ENCODE data around the gene TTC39B. TPM values are rescaled to one million over a fixed set of nuclear protein-coding genes. Genes with fewer than 3 reads are reported as not detected.
A peak's percentile ranks its signal among the peaks of the same experiment; 100 is the strongest.

Gene TTC39B
- total RNA-seq, 1 donor from 2014 or later: 8.5 TPM

DNA sequence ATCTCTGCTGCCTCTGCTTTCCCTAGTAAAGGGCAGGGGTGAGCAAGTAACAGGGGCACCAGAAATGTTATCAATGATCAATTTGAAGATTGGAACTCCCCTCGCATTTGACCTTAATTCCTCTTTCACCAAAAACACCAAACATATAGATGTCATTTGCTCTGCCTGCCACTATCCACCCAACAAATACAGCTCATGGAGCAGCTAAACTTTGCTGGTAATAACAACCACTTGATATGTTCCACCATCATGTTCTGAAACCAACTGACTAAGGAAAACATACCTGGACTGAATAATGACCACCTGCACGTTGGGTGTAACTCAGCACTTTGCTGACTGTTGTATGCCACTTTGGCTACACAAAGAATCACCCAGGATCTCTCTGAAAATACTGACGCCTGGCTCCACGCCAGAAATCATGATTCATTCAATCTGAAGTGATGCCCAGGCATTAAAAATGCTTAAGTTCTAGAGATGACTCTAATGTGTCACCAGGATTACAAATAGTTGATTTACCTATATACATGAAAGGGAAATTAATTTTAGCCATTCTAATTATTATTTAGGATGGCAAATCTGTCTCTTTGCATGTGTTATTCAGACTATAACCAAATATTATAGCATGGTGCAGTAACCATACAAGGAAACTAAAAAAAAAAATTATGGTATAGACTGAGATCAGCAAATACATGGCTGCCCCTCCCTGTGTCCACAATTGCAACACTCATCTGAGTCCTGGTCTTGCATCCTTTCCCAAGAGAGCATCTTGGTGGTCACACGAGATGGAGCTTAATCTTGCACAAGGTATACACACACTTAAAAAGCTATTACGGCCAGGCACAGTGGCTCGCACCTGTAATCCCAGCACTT lies 43.1 kb upstream of the TTC39B start:
- TF ChIP-seq, protein P1, sequence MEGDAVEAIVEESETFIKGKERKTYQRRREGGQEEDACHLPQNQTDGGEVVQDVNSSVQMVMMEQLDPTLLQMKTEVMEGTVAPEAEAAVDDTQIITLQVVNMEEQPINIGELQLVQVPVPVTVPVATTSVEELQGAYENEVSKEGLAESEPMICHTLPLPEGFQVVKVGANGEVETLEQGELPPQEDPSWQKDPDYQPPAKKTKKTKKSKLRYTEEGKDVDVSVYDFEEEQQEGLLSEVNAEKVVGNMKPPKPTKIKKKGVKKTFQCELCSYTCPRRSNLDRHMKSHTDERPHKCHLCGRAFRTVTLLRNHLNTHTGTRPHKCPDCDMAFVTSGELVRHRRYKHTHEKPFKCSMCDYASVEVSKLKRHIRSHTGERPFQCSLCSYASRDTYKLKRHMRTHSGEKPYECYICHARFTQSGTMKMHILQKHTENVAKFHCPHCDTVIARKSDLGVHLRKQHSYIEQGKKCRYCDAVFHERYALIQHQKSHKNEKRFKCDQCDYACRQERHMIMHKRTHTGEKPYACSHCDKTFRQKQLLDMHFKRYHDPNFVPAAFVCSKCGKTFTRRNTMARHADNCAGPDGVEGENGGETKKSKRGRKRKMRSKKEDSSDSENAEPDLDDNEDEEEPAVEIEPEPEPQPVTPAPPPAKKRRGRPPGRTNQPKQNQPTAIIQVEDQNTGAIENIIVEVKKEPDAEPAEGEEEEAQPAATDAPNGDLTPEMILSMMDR (conservative IDR thresholded peaks at IDR 0.05): no peak
- Mint-ChIP-seq H3K4me3 (no peak overlapping the region), H3K4me1 (ENCODE audit: unreplicated experiment) (peaks cover 31% of the 10 kb centered on the region), H3K36me3 (no peaks in the 10 kb centered on the region), H3K27me3 (peaks cover 27% of the 10 kb centered on the region), H3K9me3 (no peaks in the 10 kb centered on the region), H3K27ac (no peak overlapping the region)
- no peak for DNase-seq (ENCODE audit: extremely low spot score, unreplicated experiment)

GRCh38 chr9:15346837-15347236 lies 39.8 kb upstream of the TTC39B start:
- DNase-seq (ENCODE audit: extremely low spot score, unreplicated experiment): no peak
- peak overlapping the region; percentile 52 for H3K27ac Mint-ChIP-seq
- H3K9me3 Mint-ChIP-seq: peaks cover 5% of the 10 kb centered on the region
- TF ChIP-seq, protein P1 (conservative IDR thresholded peaks at IDR 0.05): no peak
- H3K4me1 Mint-ChIP-seq (ENCODE audit: unreplicated experiment): peaks cover 24% of the 10 kb centered on the region
- peaks cover 4% of the 10 kb centered on the region for H3K36me3 Mint-ChIP-seq
- H3K4me3 Mint-ChIP-seq: no peak overlapping the region
- peaks cover 26% of the 10 kb centered on the region for H3K27me3 Mint-ChIP-seq

- H3K4me1 Mint-ChIP-seq (ENCODE audit: unreplicated experiment): peaks cover 24% of the 10 kb centered on the region
- no peak for DNase-seq (ENCODE audit: extremely low spot score, unreplicated experiment)
- peaks cover 5% of the 10 kb centered on the region for H3K36me3 Mint-ChIP-seq
- no peak overlapping the region for H3K4me3 Mint-ChIP-seq
- TF ChIP-seq, protein P1 (conservative IDR thresholded peaks at IDR 0.05): no peak
- H3K27me3 Mint-ChIP-seq: peaks cover 30% of the 10 kb centered on the region
- peaks cover 13% of the 10 kb centered on the region for H3K9me3 Mint-ChIP-seq
- peak overlapping the region; percentile 13 for H3K27ac Mint-ChIP-seq
These were observed 37.2 kb upstream of the TTC39B start for GRCh38 chr9:15344191-15344590.

- Mint-ChIP-seq H3K4me3 (no peak overlapping the region), H3K36me3 (no peaks in the 10 kb centered on the region), H3K27me3 (peaks cover 25% of the 10 kb centered on the region), H3K27ac (peak overlapping the region; percentile 19), H3K4me1 (ENCODE audit: unreplicated experiment) (peaks cover 10% of the 10 kb centered on the region), H3K9me3 (peaks cover 10% of the 10 kb centered on the region)
- TF ChIP-seq, protein P1 (conservative IDR thresholded peaks at IDR 0.05): no peak
- DNase-seq (ENCODE audit: extremely low spot score, unreplicated experiment): no peak
These were observed 26.4 kb upstream of the TTC39B start for GRCh38 chr9:15333376-15333881.

DNA sequence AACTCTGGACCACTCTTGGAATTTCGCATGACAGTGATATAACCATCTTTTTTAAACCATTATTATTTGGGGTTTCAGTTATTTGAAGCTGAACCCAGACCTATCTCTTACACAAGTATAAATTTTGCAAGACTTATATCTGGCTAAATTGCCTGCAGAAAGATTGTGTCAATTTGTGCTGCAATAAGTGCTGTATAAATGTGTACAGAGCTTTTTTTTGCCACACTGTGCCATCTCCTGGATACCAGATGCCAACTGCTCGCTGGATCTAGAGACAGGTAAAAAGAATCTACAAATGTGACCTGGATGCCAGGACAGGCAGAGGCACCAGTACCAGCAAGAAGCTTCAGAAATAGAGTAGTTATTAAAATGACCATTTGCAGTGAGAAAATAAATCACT lies 25.9 kb upstream of the TTC39B start:
- Mint-ChIP-seq H3K27me3 (peaks cover 24% of the 10 kb centered on the region), H3K4me3 (no peak overlapping the region), H3K27ac (no peak overlapping the region), H3K9me3 (peaks cover 10% of the 10 kb centered on the region), H3K36me3 (no peaks in the 10 kb centered on the region), H3K4me1 (ENCODE audit: unreplicated experiment) (peaks cover 10% of the 10 kb centered on the region)
- DNase-seq (ENCODE audit: extremely low spot score, unreplicated experiment): no peak
- TF ChIP-seq, protein P1 (conservative IDR thresholded peaks at IDR 0.05): no peak

Data from type B pancreatic cell (in vitro differentiated cells).